HG03175 (cell line): ENCODE measurements around the gene HTR4.
"Not testable (repeated sequence)": the region's sequence is repeated elsewhere in the genome, so short reads cannot be mapped to it uniquely, and the experiment has no call there.

Experiments used
- ATAC-seq: cut with Tn5 transposase; IDR thresholded peaks from one replicate; pipeline ENCODE4 v1.9.1; 2021; ENCODE audit warnings: mild to moderate bottlenecking, moderate library complexity; ENCODE audit not compliant: unreplicated experiment

The HTR4 gene

DNA sequence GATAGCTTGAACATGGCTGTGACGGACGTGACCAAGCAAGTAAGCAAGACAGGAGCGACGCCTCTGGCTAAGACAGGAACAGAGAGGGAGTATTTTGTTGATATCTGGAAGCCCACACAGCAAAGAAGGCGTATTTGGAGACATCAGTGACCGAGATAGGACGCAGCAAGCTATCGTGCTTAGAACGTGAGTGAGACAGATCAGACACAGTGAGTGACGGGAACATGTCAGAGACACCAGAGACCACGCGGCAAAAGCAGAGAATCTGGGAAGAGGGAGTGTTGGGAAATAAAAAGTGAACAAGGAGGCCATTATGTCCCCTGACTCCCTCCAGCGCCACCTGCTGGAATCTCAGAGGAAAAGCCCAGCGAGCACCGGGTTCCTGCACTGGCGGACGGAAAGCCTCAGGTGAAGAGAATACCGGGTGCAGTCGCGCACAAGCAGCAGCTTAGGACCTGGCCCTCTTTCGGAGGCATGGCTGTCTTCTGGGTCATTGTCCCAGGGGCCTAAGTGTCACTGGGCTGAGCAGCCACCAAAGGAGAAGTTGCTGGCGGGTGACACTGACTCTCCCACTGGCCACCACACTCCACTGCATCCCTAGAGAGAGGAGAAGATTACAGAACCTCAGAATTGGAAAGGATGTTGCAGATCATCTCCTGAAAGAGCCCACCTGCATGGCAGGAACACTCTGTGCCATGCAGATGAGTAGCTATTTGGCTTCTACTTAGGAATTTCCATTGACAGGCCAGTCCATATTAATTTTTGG, 171.4 kb downstream of the HTR4 start:
- peak; percentile 89 for ATAC-seq

DNA sequence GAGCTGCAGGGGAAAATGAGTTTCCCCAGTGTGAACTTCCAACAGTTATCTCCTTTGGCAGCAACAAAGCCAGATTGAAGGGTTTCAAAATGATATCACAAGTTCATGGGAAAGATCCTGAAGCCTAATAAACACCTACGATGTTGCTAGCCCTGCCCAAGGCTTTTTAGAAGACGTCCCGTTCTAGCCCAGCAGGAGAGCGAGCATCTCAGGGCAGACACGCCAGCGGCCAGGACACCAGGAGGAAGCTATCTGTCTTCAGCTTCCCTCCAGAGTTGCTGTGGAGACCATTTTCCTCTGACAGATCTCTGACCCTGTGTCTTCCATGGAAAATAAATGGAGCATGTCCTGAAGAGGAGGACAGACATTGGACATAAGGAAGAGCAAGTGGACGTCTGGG, 172.1 kb downstream of the HTR4 start:
- ATAC-seq: no peak

DNA sequence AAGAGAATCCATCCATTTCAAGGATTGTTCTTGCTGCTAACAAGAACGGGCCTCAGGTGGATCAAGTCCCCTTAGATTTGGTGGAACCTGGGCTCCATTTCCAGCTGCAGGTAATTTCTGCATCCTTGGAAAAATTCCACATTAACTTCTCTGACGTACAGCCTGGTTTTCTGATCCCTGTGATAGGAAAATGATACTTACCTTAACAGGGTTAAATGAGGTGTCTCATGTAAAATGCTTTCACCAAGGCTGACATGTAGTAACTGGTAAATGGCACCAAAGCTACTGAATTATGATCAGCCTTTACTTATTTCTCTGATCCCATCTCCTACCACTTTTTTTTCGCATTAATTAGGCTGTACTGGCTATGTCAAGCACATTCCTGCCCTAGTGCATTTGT, 176.9 kb downstream of the HTR4 start:
- ATAC-seq: no peak

DNA sequence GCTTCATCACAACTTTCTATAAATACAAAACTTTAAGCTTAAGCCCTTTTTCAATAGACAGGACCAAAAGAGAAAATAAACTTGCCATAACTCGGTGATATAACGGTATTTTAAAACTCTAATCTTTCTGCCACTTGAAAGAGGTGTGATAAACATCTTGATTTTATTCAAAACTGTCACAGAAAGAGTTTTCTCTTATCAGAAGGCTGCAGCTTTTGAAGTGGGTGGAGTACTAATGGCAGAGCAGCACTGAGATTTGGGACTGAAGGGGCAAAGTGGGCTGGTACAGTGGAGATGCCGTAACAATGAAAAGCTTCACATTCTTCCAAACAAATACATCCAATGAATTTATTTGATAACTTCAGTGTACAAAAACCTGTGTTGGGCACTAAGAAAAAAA, 178.0 kb downstream of the HTR4 start:
- no peak for ATAC-seq

DNA sequence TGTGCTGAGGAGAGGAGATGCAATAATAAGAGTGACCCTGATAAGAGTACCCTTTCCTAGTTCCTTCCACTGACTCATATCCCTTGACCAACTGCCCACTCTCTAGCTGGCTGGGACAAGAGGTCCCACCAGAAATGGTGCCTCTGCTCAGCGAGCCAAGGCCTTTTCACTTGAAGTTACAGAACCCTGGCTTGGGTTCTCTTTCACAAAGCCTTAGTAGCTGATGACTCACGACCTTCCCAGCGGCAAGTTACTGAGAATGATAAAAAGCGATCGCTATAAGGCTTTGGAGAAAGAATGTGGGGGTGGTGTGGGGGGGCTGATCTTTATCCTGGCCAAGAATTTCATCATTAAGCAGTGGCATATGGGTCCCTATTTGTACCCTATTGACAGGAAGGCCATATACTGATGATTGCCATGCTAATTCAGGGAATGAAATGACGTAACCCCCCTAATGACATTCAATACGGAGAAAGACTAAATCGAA, 180.3 kb downstream of the HTR4 start:
- no peak for ATAC-seq

DNA sequence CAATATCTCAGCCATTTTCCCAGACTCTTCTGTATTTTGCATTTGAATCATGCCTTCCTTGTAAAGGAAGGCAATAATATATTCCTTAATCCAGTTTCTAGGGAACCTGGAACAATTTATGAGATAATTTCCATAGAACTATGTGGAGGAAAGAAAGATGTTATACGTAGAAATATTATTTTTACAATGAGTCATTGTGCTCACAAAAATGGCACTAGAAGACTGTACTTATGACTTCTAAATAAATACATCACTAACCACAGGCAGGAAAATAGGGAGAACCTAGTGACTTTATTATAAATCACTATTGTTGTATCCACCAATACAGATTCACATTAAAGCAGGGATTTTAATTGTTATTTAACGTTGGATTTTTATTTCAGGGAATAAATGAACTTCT, 182.9 kb downstream of the HTR4 start:
- no peak for ATAC-seq

DNA sequence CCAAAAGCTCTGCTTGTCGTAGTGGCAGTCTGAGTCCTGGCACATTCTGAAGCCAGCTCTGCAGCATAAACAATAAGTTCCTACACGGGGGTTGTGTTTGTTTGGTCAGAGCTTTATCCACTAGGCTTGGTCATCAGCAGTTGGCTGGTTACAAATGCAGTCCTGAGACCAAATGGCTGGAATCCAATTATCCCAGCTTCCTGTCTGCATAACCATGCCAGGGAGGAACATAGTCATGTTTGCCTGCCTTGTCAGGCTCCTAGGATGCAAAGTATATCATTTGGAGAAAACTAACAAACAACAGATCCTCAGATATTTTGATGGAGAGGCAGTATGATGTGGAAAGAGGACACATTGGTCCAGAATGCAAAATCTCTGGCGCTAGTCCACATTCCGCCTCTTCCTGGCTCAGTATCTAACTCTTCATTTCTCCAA, 184.8 kb downstream of the HTR4 start:
- no peak for ATAC-seq

DNA sequence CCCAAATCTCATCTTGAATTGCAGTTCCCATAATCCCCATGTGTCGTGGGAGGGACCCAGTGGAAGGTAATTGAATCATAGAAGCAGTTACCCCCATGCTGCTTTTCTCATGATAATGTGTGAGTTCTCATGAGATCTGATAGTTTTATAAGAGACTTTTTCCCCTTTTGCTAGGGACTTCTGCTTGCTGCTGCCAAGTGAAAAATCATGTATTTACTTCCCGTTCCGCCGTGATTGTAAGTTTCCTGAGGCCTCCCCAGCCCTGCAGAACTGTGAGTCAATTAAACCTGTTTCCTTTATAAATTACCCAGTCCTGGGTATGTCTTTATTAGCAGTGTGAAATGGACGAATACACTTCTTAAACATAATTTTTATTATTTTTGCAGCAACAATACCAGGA, 185.6 kb downstream of the HTR4 start:
- not testable (repeated sequence) for ATAC-seq

DNA sequence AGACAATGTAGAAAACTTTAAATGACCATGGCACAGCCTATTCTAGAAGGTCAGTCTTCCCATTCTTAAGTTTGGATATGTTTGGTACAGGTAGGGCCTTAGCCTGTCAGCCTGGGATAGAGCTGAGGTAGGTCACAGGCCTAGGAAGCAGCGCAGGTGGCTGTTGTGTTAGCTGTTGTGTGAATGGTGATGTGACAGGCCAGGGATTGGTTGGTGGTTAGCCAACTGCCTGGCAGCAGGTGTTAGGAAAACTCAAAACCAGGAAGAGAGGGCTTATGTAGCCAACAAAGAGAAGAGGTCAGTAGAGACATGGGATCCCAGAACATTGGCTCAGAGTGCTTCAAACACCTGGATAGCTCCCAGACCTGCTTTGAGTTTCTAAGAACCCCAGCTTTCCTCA, 186.4 kb downstream of the HTR4 start:
- ATAC-seq: no peak

DNA sequence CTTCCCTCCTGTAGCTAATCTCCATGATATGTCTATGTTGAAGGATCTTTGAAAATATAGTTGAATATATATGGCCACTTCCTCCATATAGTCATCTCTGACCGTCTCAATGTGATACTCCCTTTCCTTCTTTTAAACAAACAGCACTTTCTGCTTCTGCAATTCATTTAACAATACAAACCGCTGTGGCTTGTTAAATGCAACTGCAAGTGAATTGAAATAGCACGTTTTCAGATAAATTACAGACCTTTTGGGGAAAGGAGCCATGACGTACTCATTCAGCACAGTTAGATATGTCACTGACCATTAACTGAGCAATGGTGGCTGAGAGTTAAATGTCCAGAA, 188.1 kb downstream of the HTR4 start:
- no peak for ATAC-seq

DNA sequence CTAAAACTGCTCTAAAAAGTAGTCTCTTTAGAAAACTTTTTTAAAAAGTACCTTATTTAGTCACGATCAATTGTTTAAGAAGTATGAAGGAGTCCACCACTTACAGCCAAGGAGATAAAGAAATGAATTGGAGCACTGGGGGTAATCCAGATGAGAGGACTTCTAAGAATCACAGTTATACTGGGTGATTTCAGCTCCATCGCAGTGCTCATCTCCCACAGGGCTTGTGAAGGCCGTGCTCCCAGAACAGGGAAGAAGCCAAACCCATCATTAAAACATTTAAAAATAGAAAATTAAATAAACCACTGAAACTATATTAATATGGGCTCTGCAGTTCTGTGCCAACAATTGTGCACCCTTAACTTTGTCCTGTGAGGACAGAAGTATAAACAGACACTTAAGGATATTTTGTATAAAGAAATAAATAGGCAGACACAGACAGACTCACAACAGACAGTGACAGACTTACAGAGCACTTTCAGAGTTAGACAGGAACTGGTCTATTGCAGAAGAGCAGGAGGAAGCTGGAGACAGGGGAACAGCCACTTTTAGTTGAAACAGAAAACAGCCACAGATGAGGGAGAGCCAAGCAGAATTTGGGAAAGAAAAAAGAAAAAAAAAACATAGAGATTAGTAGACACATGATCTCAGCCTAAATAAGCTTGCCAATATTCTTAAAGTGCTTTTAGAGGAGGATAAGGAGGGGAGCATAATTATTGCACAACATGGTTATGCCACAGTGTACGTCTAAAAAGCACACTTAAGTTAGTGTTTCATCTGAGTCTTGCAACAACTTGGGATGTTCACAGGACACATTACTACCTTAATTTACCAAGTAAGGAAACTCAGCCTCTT, 188.7 kb downstream of the HTR4 start:
- no peak for ATAC-seq

DNA sequence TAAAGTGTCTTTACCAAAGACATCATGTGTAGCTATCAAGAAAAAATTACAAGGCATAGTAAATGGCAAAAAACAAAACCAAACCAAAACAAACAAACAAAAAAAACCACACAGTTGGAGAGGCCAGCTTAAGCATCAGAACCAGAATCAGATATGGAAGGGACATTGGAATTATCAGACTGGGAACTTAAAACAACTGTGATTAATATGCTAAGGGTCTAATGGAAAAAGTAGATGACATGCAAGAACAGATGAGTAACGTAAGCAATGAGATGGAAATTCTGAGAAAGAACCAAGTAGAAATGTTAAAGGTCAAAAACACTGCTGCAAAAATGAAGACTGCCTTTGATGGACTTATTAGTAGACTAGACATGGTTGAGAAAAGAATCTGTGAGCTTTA, 194.7 kb downstream of the HTR4 start:
- ATAC-seq: no peak

DNA sequence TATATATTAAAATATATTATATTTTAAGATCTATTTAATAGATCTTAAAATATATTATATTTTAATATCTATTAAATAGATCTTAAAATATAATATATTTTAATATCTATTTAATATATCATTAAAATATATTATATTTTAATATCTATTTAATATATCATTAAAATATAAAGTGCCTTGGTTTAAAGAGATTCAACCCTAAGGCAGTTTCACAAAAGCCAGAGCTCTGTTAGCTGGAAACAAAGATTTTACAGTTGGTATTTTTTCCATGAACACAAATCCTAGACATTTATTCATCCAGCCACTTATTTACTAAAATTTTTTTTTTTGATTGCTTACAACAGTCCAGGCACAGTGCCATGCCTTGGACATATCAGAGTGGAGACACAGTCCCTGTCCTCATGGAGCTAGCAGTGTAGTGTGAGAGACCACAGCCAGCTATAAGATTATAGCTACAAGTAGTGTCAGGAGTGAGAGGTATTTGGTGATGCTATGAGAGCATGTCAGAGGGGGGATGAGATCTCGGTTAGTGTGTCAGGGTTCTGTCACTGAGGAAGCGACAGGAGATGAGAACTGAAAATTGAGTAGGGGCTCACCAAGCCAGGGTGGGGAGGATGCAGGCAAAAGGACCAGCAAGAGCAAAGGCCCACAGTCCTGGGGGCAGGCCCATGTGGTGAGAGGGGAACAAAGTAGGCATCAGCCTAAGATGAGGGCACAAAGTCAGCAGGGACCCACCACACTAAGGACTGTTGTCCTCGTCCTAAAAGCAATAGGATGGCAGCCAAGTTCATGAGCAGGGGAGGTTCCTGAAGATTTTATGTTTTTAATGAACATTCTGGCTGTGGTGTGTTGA, 196.1 kb downstream of the HTR4 start:
- ATAC-seq: no peak

DNA sequence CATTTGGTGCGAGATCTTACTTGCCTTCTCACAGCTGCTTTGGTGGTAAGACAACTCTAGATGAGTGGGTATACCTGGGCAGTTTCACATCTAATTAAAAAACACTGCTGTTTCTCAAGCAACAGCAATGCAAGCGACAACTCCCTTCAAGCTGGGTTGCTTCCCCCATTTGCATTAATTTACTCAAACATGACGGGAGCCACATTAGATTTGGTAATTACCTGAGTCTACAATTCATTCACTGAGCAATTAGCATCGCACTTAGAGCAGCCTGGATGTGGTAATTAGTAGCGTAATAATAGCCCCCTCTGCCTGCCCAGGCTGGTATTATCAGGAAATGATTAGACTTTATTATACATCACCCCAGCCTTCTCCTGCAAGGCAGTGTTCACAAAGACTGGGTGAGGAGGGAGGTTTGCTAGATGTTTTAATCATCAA, 197.1 kb downstream of the HTR4 start:
- ATAC-seq: peak; percentile 72

DNA sequence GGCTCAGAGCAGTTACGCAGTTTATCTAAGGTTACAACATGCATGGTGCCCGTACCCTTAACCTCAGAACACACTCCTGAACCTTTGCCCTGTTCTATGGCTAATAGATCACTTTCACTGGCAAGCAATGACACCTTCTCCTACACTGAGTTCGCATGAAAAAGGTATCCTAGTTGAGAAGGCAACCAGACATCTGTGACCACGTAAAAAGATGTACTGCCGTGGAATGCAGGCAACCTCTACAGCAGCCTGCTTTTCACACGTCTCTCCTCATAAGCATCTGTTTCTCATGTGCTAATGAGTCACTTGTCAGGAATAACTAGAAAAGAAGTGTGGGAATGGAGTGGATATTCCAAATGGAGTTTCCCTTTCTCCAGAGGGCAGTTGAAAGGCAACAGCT, 199.1 kb downstream of the HTR4 start:
- no peak for ATAC-seq

DNA sequence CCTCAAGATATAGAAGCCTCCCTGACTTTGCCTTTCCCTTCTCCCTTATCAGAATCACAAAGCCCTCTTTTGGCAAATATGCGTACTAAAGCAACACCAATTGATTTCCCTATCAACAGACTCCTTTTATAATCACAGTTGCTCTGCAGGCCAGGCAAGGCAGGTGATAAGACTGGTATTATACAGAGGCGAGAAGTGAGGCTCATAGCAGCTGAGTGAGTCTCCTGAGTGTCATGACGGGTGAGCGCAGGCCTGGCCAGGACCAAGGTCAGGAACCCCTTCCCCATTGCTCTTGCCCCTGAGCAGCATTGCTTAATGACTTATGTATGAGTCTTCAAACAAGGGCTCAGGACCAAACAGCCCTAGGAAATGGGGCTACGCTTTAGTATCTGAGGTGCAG, 199.8 kb downstream of the HTR4 start:
- ATAC-seq: no peak

DNA sequence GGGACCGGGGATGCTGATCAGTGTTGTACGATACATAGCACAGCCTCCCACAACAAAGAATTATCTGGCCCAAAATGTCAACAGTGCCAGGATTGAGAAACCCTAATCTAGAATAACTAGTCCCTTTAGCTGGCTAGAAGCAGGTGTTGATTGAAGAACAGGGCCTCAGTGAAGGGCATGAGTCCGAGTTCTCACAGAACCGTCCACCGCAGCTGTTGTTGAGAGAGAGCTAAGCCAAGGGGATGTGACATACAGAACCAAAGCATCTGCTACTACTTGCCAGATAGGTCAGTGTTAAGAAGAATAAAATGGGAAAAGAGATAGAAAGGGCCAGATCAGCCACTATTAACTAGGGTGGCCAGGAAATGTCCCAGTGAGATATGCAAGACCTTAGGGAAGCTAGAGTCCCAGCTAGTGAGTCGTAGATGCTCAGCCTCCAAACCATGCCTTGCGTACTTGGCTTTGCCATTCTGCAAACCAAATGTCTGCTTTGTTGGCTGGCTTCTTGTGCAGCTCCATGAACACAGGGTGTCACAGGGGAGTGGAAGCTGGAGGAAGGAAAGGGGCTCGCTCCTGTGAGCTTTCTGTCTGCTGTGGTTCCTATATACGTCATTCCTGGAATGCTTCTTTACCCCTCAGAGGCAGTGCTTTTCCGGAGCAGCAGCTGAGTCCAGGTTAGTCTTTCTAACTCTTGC, 201.7 kb downstream of the HTR4 start:
- no peak for ATAC-seq

DNA sequence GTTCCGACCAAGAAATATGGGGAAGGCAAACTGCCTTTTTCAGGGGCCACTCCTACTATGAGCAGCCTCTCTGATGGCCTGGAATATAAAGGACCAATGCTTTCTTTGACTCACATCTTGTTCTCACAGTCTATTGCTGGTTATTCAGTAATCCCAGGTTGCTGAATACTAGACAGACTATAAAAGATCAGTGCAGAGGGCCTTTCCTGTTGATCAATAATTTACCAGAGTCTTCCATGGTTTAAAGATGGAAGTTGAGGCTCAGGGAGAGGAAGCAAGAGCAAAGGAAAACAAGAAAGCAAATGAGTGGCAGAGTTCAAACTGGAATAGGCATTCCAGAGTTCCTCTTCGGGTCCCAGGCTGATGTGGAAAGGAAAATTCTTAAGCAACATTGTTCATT, 207.7 kb downstream of the HTR4 start:
- no peak for ATAC-seq

DNA sequence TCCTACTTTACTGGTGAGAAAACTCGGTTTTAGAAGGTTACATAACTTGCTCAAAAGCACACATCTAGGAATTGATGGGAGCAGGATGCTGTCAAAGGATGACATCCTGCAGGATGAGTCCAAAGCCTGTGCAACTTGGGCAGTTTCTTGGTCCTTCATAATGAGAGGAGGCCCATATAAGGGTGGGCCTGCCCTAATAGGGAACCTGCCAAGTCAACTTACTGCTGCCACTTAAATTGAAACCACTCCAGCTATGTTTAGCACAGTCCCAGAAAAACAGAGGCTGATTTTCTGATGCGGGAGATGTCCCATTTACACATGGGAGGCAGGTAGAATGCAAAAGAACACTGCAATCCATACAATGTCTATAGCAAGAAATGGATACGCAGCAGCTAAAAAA, 208.7 kb downstream of the HTR4 start:
- no peak for ATAC-seq

DNA sequence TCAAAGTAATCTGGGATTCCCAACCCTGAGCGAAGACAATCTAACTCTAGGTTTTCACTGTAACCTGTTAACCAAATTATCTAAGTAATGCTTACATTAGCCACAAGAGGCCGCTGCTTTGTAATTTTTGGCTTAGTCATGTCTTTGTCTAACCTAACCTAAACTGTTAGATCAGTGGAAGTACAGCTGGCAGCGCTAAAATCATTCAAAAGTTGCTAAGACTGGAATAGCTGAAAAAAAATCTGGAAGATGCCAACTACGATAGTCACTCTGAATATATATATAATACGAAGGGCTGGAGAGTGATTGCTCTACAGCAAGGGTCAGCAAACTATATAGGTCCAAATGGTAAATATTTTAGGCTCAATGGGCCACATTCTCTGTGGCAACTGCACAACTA, 210.3 kb downstream of the HTR4 start:
- peak; percentile 88 for ATAC-seq

DNA sequence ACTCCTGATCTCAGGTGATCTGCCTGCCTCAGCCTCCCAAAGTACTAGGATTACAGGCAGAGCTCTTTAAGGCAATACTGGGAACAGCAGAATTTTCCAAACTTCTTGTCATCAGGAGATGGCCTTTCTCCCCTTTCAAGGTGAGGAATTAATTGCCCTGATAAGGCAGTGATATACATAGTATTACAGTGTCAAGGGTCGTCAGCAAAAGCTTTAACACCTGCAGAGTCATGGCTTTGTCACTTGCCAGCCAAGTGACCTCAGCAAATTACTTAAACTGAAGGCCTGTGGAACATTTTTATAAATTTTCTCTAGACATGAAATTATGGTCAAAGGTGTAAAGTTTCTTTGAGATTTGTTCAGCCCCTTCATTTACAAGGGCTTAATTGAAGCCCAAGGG, 211.1 kb downstream of the HTR4 start:
- no peak for ATAC-seq
